Purkinje cell (primary cell): ENCODE measurements around the gene STK26. TPM values are rescaled to one million over a fixed set of nuclear protein-coding genes. Genes with fewer than 3 reads are reported as not detected.

Source experiments
- polyA plus RNA-seq: library from polyadenylated mRNA; unstranded; fragments of >200 nt; fragmentation: Nextera tagmentation; gene quantifications from 2 replicates; pipeline ENCODE4 v1.2.1, GENCODE V29; 2014

Gene STK26
- polyA plus RNA-seq: 3.7 and 5.5 TPM in 2 replicates

GRCh38 chrX:132022967-132023895 lies at the start of gene STK26:
Gene STK26 (plus strand): TSS chrX:132023302. CDS start chrX:132023618, 316 bp downstream.

Other genes with a start within 250 kb of the STK26 start
- gene FRMD7, start 104.7 kb downstream of the STK26 start, polyA plus RNA-seq: not detected in 2 replicates
- 15.1 and 16.2 TPM in 2 replicates for gene RAP2C, start 196.1 kb downstream of the STK26 start, polyA plus RNA-seq